GM20431 (cell line): Measurements from ENCODE around the gene VPS35.
"Not testable (repeated sequence)": the region's sequence is repeated elsewhere in the genome, so short reads cannot be mapped to it uniquely, and the experiment has no call there.

ENCODE experiments used
- in situ Hi-C: fragments of 300-500 bp; cut with MseI, MboI; formaldehyde crosslinking; loops from one replicate; pipeline ENCODE4 v1.15.0; 2020; ENCODE audit warnings: low sequenced_read_pairs; ENCODE audit not compliant: unreplicated experiment

VPS35 gene

GRCh38 chr16:46681867-46682266, 7.1 kb downstream of the VPS35 start:
- in situ Hi-C loops, result not testable (repeated sequence)

- in situ Hi-C loops, result not testable (repeated sequence)
Observed at GRCh38 chr16:46677943-46678342, 11.0 kb downstream of the VPS35 start.

GRCh38 chr16:46673320-46674013, 15.5 kb downstream of the VPS35 start:
- in situ Hi-C loops, result no loop called here

GRCh38 chr16:46662123-46662522, 26.9 kb downstream of the VPS35 start:
- in situ Hi-C loops, result no loop called here

- in situ Hi-C loops, result no loop called here
Observed at GRCh38 chr16:46658925-46659324, 30.1 kb downstream of the VPS35 start.

- in situ Hi-C loops, result no loop called here
Observed at GRCh38 chr16:46651305-46651704, 37.7 kb downstream of the VPS35 start.

GRCh38 chr16:46650254-46650623, 38.7 kb downstream of the VPS35 start:
- in situ Hi-C loops, result no loop called here

- in situ Hi-C loops, result no loop called here
Observed at GRCh38 chr16:46649588-46650253, 39.3 kb downstream of the VPS35 start.

GRCh38 chr16:46648656-46649055, 40.3 kb downstream of the VPS35 start:
- in situ Hi-C loops, result no loop called here

- in situ Hi-C loops, result no loop called here
Observed at GRCh38 chr16:46638947-46639925, 49.7 kb downstream of the VPS35 start.

- in situ Hi-C loops, result no loop called here
Observed at GRCh38 chr16:46632778-46633733, 55.9 kb downstream of the VPS35 start.

- in situ Hi-C loops, result no loop called here
Observed at GRCh38 chr16:46629331-46630219, 59.4 kb downstream of the VPS35 start.

- in situ Hi-C loops, result no loop called here
Observed at GRCh38 chr16:46627746-46628145, 61.2 kb downstream of the VPS35 start.

- in situ Hi-C loops, result not testable (repeated sequence)
Observed at GRCh38 chr16:46626681-46627080, 62.3 kb downstream of the VPS35 start.

- in situ Hi-C loops, result not testable (repeated sequence)
Observed at GRCh38 chr16:46624862-46625261, 64.1 kb downstream of the VPS35 start.

GRCh38 chr16:46623707-46624106, 65.3 kb downstream of the VPS35 start:
- in situ Hi-C loops, result not testable (repeated sequence)

- in situ Hi-C loops, result not testable (repeated sequence)
Observed at GRCh38 chr16:46623246-46623645, 65.7 kb downstream of the VPS35 start.

- in situ Hi-C loops, result no loop called here
Observed at GRCh38 chr16:46621934-46622676, 66.9 kb downstream of the VPS35 start.
